Smooth muscle cell (in vitro differentiated cells): Measurements from ENCODE around the gene STK38L. TPM values are rescaled to one million over a fixed set of nuclear protein-coding genes. Genes with fewer than 3 reads are reported as not detected.
A peak's percentile ranks its signal among the peaks of the same experiment; 100 is the strongest.

ENCODE experiments used
- DNase-seq: peaks from one replicate; lab custom pipeline; 2025; ENCODE audit not compliant: unreplicated experiment; lab: John Stamatoyannopoulos, UW
- H2AFZ ChIP-seq: fragments of 200-600 bp; sonication (generic); 2 replicates; pipeline ENCODE4 v1.6.0; 2016; ENCODE audit warnings: antibody characterized with exemption, low read depth, mild to moderate bottlenecking
- H3F3A ChIP-seq: fragments of 200-600 bp; sonication (generic); 2 replicates; pipeline ENCODE4 v1.6.0; 2017; ENCODE audit warnings: antibody characterized with exemption, low read depth
- H3K27ac ChIP-seq: fragments of 200-600 bp; sonication (generic); 2 replicates; pipeline ENCODE4 v1.5.1; 2016; ENCODE audit warnings: low read depth, mild to moderate bottlenecking
- H3K27me3 ChIP-seq: fragments of 200-600 bp; sonication (generic); 2 replicates; pipeline ENCODE4 v1.6.1; 2016; ENCODE audit warnings: low read depth, mild to moderate bottlenecking
- H3K36me3 ChIP-seq: fragments of 200-600 bp; sonication (generic); 2 replicates; pipeline ENCODE4 v1.5.1; 2016; ENCODE audit warnings: low read depth
- H3K4me1 ChIP-seq: fragments of 200-600 bp; sonication (generic); 2 replicates; pipeline ENCODE4 v1.5.1; 2016; ENCODE audit warnings: low read depth
- H3K4me2 ChIP-seq: fragments of 200-600 bp; sonication (generic); 2 replicates; pipeline ENCODE4 v1.6.0; 2016; ENCODE audit warnings: mild to moderate bottlenecking
- H3K4me3 ChIP-seq: fragments of 200-600 bp; sonication (generic); 2 replicates; pipeline ENCODE4 v1.5.1; 2016; ENCODE audit warnings: mild to moderate bottlenecking
- H3K79me2 ChIP-seq: fragments of 200-600 bp; sonication (generic); 2 replicates; pipeline ENCODE4 v1.6.0; 2016; ENCODE audit warnings: low read depth, mild to moderate bottlenecking
- H3K9ac ChIP-seq: fragments of 200-600 bp; sonication (generic); 2 replicates; pipeline ENCODE4 v1.6.0; 2016; ENCODE audit warnings: low read depth
- H3K9me3 ChIP-seq: fragments of 200-600 bp; sonication (generic); replicated peaks from 2 replicates; pipeline ENCODE4 v1.5.1; 2016; ENCODE audit warnings: low read depth
- H4K20me1 ChIP-seq: fragments of 200-600 bp; sonication (generic); 2 replicates; pipeline ENCODE4 v1.6.0; 2016; ENCODE audit warnings: low read depth
- WGBS: methylation state at CpG from one replicate; pipeline ENCODE4 v1.1.7; 2016; ENCODE audit warnings: low lambda C conversion rate; 5-methylcytosine and 5-hydroxymethylcytosine counted together
- polyA plus RNA-seq: library from polyadenylated mRNA; unstranded; fragments of >200 nt; fragmentation: Nextera tagmentation; extraction: Ambion mirVana; gene quantifications from 2 replicates; pipeline ENCODE4 v1.2.1, GENCODE V29; 2016
- total RNA-seq: library from RNA; depleted of rRNA; stranded (reverse); fragments of >200 nt; gene quantifications from 2 replicates; pipeline ENCODE4 v1.2.3, GENCODE V29; 2014
- TF ChIP-seq, protein P1 (sequence below): fragments of 200-600 bp; sonication (generic); IDR thresholded peaks from 2 replicates; pipeline ENCODE4 v1.5.1; 2017; ENCODE audit warnings: borderline replicate concordance, mild to moderate bottlenecking, antibody characterized with exemption; ENCODE audit not compliant: insufficient read depth, poor library complexity, severe bottlenecking

The STK38L gene
- total and polyA plus RNA-seq, 2 experiments from 2014 or later = 57.8 to 190 TPM

GRCh38 chr12:27303139-27304111 lies 59.3 kb downstream of the STK38L start:
- Histone ChIP-seq H3K27me3 (no peaks in the 10 kb centered on the region), H3K27ac (peak overlapping the region; percentile 49)
- 72% methylated on average over 3 of the region's 3 CpGs for WGBS

DNA sequence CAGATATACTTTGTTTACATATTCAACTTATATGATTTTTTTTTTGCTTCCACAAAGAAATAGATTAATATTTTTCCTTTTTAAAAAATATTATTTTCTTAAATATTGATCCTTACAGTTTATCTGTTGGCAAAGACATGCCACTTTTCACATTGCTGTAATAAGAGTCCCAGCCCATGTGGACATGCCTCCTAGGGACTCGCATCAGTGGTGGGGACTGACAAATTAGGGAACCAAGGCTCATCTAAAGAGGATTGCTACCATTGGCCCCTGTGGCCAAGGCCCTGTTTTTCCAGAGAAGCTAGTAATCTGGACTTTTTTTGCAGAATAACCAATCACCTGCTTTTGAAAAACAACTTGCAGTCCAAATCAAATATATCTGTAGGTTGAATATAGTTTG lies 60.8 kb downstream of the STK38L start:
- Histone ChIP-seq H3K4me1 (no peaks in the 10 kb centered on the region), H3K4me2 (no peak overlapping the region), H3K9ac (no peak overlapping the region), H4K20me1 (peaks cover 50% of the 10 kb centered on the region), H3K27me3 (no peaks in the 10 kb centered on the region), H3K4me3 (no peak overlapping the region), H3K36me3 (peaks cover 29% of the 10 kb centered on the region), H3K79me2 (peaks cover 55% of the 10 kb centered on the region), H2AFZ (no peak overlapping the region), H3K27ac (peak overlapping the region; percentile 49), H3F3A (peaks cover 21% of the 10 kb centered on the region), H3K9me3 (no peaks in the 10 kb centered on the region)
- DNase-seq = no peak
- 94% methylated on average over 1 of the region's 1 CpG for WGBS
- TF ChIP-seq, protein P1, sequence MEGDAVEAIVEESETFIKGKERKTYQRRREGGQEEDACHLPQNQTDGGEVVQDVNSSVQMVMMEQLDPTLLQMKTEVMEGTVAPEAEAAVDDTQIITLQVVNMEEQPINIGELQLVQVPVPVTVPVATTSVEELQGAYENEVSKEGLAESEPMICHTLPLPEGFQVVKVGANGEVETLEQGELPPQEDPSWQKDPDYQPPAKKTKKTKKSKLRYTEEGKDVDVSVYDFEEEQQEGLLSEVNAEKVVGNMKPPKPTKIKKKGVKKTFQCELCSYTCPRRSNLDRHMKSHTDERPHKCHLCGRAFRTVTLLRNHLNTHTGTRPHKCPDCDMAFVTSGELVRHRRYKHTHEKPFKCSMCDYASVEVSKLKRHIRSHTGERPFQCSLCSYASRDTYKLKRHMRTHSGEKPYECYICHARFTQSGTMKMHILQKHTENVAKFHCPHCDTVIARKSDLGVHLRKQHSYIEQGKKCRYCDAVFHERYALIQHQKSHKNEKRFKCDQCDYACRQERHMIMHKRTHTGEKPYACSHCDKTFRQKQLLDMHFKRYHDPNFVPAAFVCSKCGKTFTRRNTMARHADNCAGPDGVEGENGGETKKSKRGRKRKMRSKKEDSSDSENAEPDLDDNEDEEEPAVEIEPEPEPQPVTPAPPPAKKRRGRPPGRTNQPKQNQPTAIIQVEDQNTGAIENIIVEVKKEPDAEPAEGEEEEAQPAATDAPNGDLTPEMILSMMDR = no peak

More at GRCh38 chr12:27303139-27304111, 59.3 kb downstream of the STK38L start:
- Histone ChIP-seq H3K4me1 (no peaks in the 10 kb centered on the region), H2AFZ (no peak overlapping the region), H3K4me2 (no peak overlapping the region), H3K9ac (no peak overlapping the region), H3F3A (peaks cover 24% of the 10 kb centered on the region), H3K79me2 (peaks cover 63% of the 10 kb centered on the region), H3K36me3 (peaks cover 31% of the 10 kb centered on the region), H3K9me3 (no peaks in the 10 kb centered on the region), H3K4me3 (no peak overlapping the region), H4K20me1 (peaks cover 40% of the 10 kb centered on the region)
- no peak for DNase-seq
- TF ChIP-seq, protein P1 = no peak

GRCh38 chr12:27305673-27306456 lies 61.8 kb downstream of the STK38L start:
- TF ChIP-seq, protein P1 = peak; percentile 58
- H3K4me3 ChIP-seq = no peak overlapping the region
- peak overlapping the region; percentile 49 for H3K27ac ChIP-seq
- 27% methylated on average over 1 of the region's 1 CpG for WGBS
- H3K36me3 ChIP-seq = peaks cover 32% of the 10 kb centered on the region
- no peak overlapping the region for H3K4me2 ChIP-seq
- no peaks in the 10 kb centered on the region for H3K4me1 ChIP-seq
- no peak overlapping the region for H2AFZ ChIP-seq
- H3K27me3 ChIP-seq = no peaks in the 10 kb centered on the region
- no peak overlapping the region for H3K9ac ChIP-seq
- peaks cover 58% of the 10 kb centered on the region for H4K20me1 ChIP-seq
- no peak for DNase-seq
- H3K9me3 ChIP-seq = no peaks in the 10 kb centered on the region
- H3F3A ChIP-seq = peaks cover 21% of the 10 kb centered on the region
- peaks cover 50% of the 10 kb centered on the region for H3K79me2 ChIP-seq
